ENCODE results near the gene GPRASP1.

- TF ChIP-seq EP300 (IDR thresholded peaks at IDR 0.05), result no peak
- peak; percentile 30 to 57 (median 47) for TF ChIP-seq CTCF (IDR thresholded peaks at IDR 0.05)
Observed at GRCh38 chrX:102652031-102652688, 877 bp downstream of the GPRASP1 start.

All from sigmoid colon (tissue), 4 donors.